HepG2 (cell line): ENCODE measurements around the gene ZC3H4. TPM values are rescaled to one million over a fixed set of nuclear protein-coding genes. Genes with fewer than 3 reads are reported as not detected.

ENCODE experiments used
- FOXA3 ChIP-seq: IDR thresholded peaks from 2 replicates; pipeline ENCODE4 v1.6.1; 2016; ENCODE audit warnings: missing genetic modification reagents, missing compliant biosample characterization
- KMT2A ChIP-seq: sonication (generic); formaldehyde crosslinking; IDR thresholded peaks from 2 replicates; pipeline ENCODE4 v1.4.0; 2020; ENCODE audit warnings: missing genetic modification reagents
- NKX3-1 ChIP-seq: sonication (generic); formaldehyde crosslinking; IDR thresholded peaks from 2 replicates; pipeline ENCODE4 v1.5.0; 2020; ENCODE audit warnings: missing genetic modification reagents
- SMAD9 ChIP-seq: sonication (generic); formaldehyde crosslinking; IDR thresholded peaks from 2 replicates; pipeline ENCODE4 v1.5.1; 2020; ENCODE audit warnings: mild to moderate bottlenecking, missing genetic modification reagents
- SP1 ChIP-seq, 2 experiments: fragments of 450-650 bp in 1 of 2; sonication (generic) in 1 of 2; formaldehyde crosslinking in 1 of 2; IDR thresholded peaks; 2 replicates each; pipeline versions ENCODE4 v1.4.0 to v1.6.1; 2016 to 2020; ENCODE audit warnings: missing genetic modification reagents in 1 of 2
- TP53 ChIP-seq: sonication (generic); formaldehyde crosslinking; conservative IDR thresholded peaks from 2 replicates; pipeline ENCODE4 v1.4.0; 2020; ENCODE audit warnings: missing genetic modification reagents
- U2AF1 ChIP-seq: fragments of 200-400 bp; formaldehyde crosslinking; optimal IDR thresholded peaks from 2 replicates; pipeline ENCODE3; 2017; ENCODE audit warnings: mild to moderate bottlenecking, low read depth, low read length
- ZBTB40 ChIP-seq, 2 experiments: fragments of 450-650 bp in 1 of 2; sonication (generic) in 1 of 2; formaldehyde crosslinking in 1 of 2; IDR thresholded peaks; 2 replicates each; pipeline versions ENCODE4 v1.6.1 to v1.8.0; 2016 to 2022; ENCODE audit warnings: antibody characterized with exemption in 1 of 2, mild to moderate bottlenecking in 1 of 2, missing genetic modification reagents in 1 of 2
- ZFX ChIP-seq: sonication (generic); formaldehyde crosslinking; IDR thresholded peaks from 2 replicates; pipeline ENCODE4 v1.4.0; 2020; ENCODE audit warnings: mild to moderate bottlenecking, low read depth, missing genetic modification reagents, moderate library complexity
- ZNF12 ChIP-seq: sonication (generic); formaldehyde crosslinking; IDR thresholded peaks from 2 replicates; pipeline ENCODE4 v1.5.0; 2020; ENCODE audit warnings: missing genetic modification reagents
- ZNF577 ChIP-seq: sonication (generic); formaldehyde crosslinking; IDR thresholded peaks from 2 replicates; pipeline ENCODE4 v1.4.0; 2020; ENCODE audit warnings: mild to moderate bottlenecking, low read depth, missing genetic modification reagents, borderline replicate concordance
- polyA plus RNA-seq, 8 experiments: library from polyadenylated mRNA; depleted of rRNA in 3 of 8; stranded (reverse) in 7 of 8; unstranded in 1 of 8; fragments of >200 nt; fragmentation: Illumina TruSeq in 4 of 8; extraction: Trizol in 4 of 8; gene quantifications; 2 replicates each; pipeline versions ENCODE4 v1.2.1 to v1.2.3, GENCODE V29; 2011 to 2016; ENCODE audit warnings: low read depth in 4 of 8, missing spikeins in 1 of 8, mixed read lengths in 1 of 8; ENCODE audit not compliant: insufficient read depth in 1 of 8
- total RNA-seq, 5 experiments: library from RNA; depleted of rRNA; stranded (reverse); fragments of >200 nt; fragmentation: Illumina TruSeq; extraction: Trizol; gene quantifications; 2 replicates each; pipeline ENCODE4 v1.2.3, GENCODE V29; 2016; ENCODE audit warnings: low read depth in 1 of 5
- TF ChIP-seq, protein P1 (sequence below): sonication (generic); formaldehyde crosslinking; IDR thresholded peaks from 2 replicates; pipeline ENCODE4 v1.5.1; 2020; ENCODE audit warnings: missing genetic modification reagents, mild to moderate bottlenecking, borderline replicate concordance
- TF ChIP-seq, protein P2 (sequence below): sonication (generic); formaldehyde crosslinking; IDR thresholded peaks from 2 replicates; pipeline ENCODE4 v1.4.0; 2020; ENCODE audit warnings: missing genetic modification reagents

Gene ZC3H4
- total and polyA plus RNA-seq, 2 of the 13 experiments (the other 11 are each of a cell fraction or from before 2014, with no cell fraction given): 1.8 to 10.7 TPM

DNA sequence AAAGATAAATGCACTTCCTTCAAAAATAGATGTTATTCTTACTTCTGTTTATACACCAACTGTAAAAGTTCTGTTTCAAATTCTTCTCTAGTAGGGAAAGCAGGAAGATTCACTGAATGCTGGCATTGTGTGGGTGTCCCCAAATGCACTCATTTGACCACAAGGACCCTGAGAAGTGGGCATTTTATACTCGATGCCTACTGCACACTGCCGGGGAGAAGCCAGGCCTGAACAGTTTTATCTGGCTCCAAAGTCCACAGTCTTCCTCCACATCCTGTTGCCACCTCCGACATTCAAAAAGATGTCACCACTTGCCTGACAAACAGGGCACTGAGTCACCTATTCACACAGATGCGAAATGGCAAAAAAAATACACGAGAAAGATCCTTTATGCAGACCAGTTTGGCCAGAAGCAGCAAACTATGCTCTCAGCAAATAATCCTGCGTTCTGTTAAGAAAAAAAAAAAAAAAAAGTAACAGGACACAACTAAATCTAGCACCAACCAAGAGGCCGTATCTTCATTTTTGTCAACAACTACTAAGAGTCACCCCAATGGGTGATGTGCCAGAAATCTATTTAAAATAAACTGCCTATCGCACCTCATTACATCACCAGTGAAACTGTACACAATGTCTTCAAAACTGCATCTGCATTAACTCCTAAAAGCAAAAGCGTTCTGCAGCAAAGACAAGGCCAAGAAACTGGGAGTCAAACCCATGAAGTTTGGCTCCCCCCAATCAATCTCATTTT lies 6.2 kb downstream of the ZC3H4 start (continued):
- no peak for TF ChIP-seq SMAD9
- TF ChIP-seq ZNF12 (CRISPR knock-in tag): peak; percentile 14; the same call in 1 of the 2 replicates
- no peak for TF ChIP-seq NKX3-1 (CRISPR knock-in tag)
- TF ChIP-seq FOXA3 (CRISPR knock-in tag): peak; percentile 68; the same call in 1 of the 2 replicates
- TF ChIP-seq TP53: no peak
- TF ChIP-seq KMT2A (CRISPR knock-in tag): peak; percentile 46; the same call in 1 of the 2 replicates
- TF ChIP-seq, protein P1, sequence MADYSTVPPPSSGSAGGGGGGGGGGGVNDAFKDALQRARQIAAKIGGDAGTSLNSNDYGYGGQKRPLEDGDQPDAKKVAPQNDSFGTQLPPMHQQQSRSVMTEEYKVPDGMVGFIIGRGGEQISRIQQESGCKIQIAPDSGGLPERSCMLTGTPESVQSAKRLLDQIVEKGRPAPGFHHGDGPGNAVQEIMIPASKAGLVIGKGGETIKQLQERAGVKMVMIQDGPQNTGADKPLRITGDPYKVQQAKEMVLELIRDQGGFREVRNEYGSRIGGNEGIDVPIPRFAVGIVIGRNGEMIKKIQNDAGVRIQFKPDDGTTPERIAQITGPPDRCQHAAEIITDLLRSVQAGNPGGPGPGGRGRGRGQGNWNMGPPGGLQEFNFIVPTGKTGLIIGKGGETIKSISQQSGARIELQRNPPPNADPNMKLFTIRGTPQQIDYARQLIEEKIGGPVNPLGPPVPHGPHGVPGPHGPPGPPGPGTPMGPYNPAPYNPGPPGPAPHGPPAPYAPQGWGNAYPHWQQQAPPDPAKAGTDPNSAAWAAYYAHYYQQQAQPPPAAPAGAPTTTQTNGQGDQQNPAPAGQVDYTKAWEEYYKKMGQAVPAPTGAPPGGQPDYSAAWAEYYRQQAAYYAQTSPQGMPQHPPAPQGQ: no peak
- TF ChIP-seq, protein P2, sequence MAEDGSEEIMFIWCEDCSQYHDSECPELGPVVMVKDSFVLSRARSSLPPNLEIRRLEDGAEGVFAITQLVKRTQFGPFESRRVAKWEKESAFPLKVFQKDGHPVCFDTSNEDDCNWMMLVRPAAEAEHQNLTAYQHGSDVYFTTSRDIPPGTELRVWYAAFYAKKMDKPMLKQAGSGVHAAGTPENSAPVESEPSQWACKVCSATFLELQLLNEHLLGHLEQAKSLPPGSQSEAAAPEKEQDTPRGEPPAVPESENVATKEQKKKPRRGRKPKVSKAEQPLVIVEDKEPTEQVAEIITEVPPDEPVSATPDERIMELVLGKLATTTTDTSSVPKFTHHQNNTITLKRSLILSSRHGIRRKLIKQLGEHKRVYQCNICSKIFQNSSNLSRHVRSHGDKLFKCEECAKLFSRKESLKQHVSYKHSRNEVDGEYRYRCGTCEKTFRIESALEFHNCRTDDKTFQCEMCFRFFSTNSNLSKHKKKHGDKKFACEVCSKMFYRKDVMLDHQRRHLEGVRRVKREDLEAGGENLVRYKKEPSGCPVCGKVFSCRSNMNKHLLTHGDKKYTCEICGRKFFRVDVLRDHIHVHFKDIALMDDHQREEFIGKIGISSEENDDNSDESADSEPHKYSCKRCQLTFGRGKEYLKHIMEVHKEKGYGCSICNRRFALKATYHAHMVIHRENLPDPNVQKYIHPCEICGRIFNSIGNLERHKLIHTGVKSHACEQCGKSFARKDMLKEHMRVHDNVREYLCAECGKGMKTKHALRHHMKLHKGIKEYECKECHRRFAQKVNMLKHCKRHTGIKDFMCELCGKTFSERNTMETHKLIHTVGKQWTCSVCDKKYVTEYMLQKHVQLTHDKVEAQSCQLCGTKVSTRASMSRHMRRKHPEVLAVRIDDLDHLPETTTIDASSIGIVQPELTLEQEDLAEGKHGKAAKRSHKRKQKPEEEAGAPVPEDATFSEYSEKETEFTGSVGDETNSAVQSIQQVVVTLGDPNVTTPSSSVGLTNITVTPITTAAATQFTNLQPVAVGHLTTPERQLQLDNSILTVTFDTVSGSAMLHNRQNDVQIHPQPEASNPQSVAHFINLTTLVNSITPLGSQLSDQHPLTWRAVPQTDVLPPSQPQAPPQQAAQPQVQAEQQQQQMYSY (CRISPR knock-in tag): no peak
- no peak for TF ChIP-seq ZBTB40 (IDR thresholded peaks at IDR 0.05)
- no peak for TF ChIP-seq ZBTB40 (CRISPR knock-in tag; IDR thresholded peaks at IDR 0.05)
- TF ChIP-seq SP1 (IDR thresholded peaks at IDR 0.05): no peak
- TF ChIP-seq SP1 (CRISPR knock-in tag; IDR thresholded peaks at IDR 0.05): no peak
- peak; percentile 47; the same call in 1 of the 2 replicates for TF ChIP-seq ZFX (CRISPR knock-in tag)
- TF ChIP-seq U2AF1: no peak
- TF ChIP-seq ZNF577 (CRISPR knock-in tag): no peak
